GM21619 (cell line): ENCODE data around the gene KHK.

Experiments
- ATAC-seq: cut with Tn5 transposase; IDR thresholded peaks from one replicate; pipeline ENCODE4 v1.9.1; 2021; ENCODE audit not compliant: unreplicated experiment

KHK gene

GRCh38 chr2:27126252-27126710 is 39.7 kb downstream of the KHK start:
- ATAC-seq: no peak

- no peak for ATAC-seq
Observed at GRCh38 chr2:27127883-27128667, 41.5 kb downstream of the KHK start.

- no peak for ATAC-seq
Observed at GRCh38 chr2:27128668-27129571, 42.3 kb downstream of the KHK start.

- ATAC-seq: no peak
Observed at GRCh38 chr2:27130396-27130795, 43.8 kb downstream of the KHK start.

GRCh38 chr2:27131429-27131828 is 44.9 kb downstream of the KHK start:
- ATAC-seq: no peak

- no peak for ATAC-seq
Observed at GRCh38 chr2:27133195-27133875, 46.8 kb downstream of the KHK start.

GRCh38 chr2:27133905-27134780 is 47.6 kb downstream of the KHK start, which contains the start of gene PREB:
TSS of gene PREB (minus strand) at chr2:27134636. CDS start at chr2:27134421, 215 bp downstream.
- ATAC-seq: peak; percentile 79

GRCh38 chr2:27134781-27135477 is 48.4 kb downstream of the KHK start:
- no peak for ATAC-seq

GRCh38 chr2:27135478-27135955 is 48.9 kb downstream of the KHK start:
- ATAC-seq: no peak

- no peak for ATAC-seq
Observed at GRCh38 chr2:27136751-27137150, 50.2 kb downstream of the KHK start.

- ATAC-seq: no peak
Observed at GRCh38 chr2:27137322-27137935, 50.9 kb downstream of the KHK start.

GRCh38 chr2:27138111-27138510 is 51.5 kb downstream of the KHK start:
- no peak for ATAC-seq

GRCh38 chr2:27139310-27139709 is 52.7 kb downstream of the KHK start, which contains the start of gene PRR30:
TSS of gene PRR30 (minus strand) at chr2:27139410. CDS start at chr2:27138329, 1,081 bp downstream.
- ATAC-seq: no peak

GRCh38 chr2:27143285-27143684 is 56.7 kb downstream of the KHK start:
- ATAC-seq: no peak

GRCh38 chr2:27145682-27146081 is 59.1 kb downstream of the KHK start:
- no peak for ATAC-seq

GRCh38 chr2:27147935-27148334 is 61.4 kb downstream of the KHK start:
- no peak for ATAC-seq

GRCh38 chr2:27148801-27149439 is 62.3 kb downstream of the KHK start, which contains the start of gene TCF23:
TSS of gene TCF23 (plus strand) at chr2:27149004. CDS start at chr2:27149134, 130 bp downstream.
- no peak for ATAC-seq
